ENCODE results near the gene TNFSF15. TPM values are rescaled to one million over a fixed set of nuclear protein-coding genes. Genes with fewer than 3 reads are reported as not detected.

The TNFSF15 gene
- total RNA-seq, 1 experiment from 2014 or later, result not detected

DNA sequence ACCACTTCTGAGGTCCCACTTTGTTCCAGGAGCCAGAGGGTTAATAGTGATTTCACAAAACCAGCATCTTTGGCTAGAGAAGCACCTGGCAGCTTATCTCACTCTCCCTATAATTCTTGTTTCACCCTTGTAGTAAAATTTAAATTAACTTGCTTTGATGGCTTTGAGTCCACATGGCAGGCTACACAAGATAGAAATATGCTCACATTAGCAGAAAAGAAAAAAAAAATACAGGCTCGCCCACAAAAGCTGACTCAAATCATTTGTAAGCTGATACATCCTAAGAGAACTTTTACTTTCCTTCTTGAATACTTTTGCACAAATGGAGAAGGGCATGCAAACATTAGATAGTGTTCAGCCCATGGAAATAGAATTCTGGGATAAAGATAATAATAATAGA is 36.2 kb downstream of the TNFSF15 start:
- no peaks in the 10 kb centered on the region for H3K79me1 ChIP-seq (ENCODE audit: insufficient read depth, low read depth, low read length, poor library complexity, severe bottlenecking)
- no peak overlapping the region for H4K91ac ChIP-seq (ENCODE audit: insufficient read length, low read depth, low read length)
- no peak overlapping the region for H3K23ac ChIP-seq (ENCODE audit: insufficient read length, low read depth, low read length)
- no peaks in the 10 kb centered on the region for H3K4me1 ChIP-seq (ENCODE audit: insufficient read depth, low read length)
- no peak overlapping the region for H2BK5ac ChIP-seq (ENCODE audit: insufficient read length, low read length)
- H4K20me1 ChIP-seq (ENCODE audit: control insufficient read depth, insufficient read depth, insufficient read length), result peaks cover 2% of the 10 kb centered on the region
- H2BK12ac ChIP-seq (ENCODE audit: insufficient read length, low read depth, low read length), result no peak overlapping the region
- Mint-ChIP-seq H3K4me1 (no peaks in the 10 kb centered on the region), H3K4me3 (no peak overlapping the region), H3K27ac (no peak overlapping the region), H3K36me3 (ENCODE audit: insufficient read depth in 1 of 3, low read depth in 3 of 3) (no peaks in the 10 kb centered on the region), H3K27me3 (ENCODE audit: low read depth) (peaks cover 25% of the 10 kb centered on the region), H3K9me3 (no peaks in the 10 kb centered on the region)
- no peak overlapping the region for H3K4ac ChIP-seq (ENCODE audit: low read depth, low read length)
- no peak overlapping the region for H3K27ac ChIP-seq (ENCODE audit: insufficient read length, low read depth, low read length)
- H2BK20ac ChIP-seq (ENCODE audit: low read depth, low read length, poor library complexity, severe bottlenecking), result no peak overlapping the region
- H3K79me2 ChIP-seq (ENCODE audit: insufficient read depth, low read length), result no peaks in the 10 kb centered on the region
- no peak overlapping the region for H3K9ac ChIP-seq (ENCODE audit: extremely low read depth, insufficient read length, low read length)
- no peak overlapping the region for H3T11ph ChIP-seq (ENCODE audit: low read length)
- no peak overlapping the region for H2AFZ ChIP-seq (ENCODE audit: low read length)
- TF ChIP-seq, protein P1, sequence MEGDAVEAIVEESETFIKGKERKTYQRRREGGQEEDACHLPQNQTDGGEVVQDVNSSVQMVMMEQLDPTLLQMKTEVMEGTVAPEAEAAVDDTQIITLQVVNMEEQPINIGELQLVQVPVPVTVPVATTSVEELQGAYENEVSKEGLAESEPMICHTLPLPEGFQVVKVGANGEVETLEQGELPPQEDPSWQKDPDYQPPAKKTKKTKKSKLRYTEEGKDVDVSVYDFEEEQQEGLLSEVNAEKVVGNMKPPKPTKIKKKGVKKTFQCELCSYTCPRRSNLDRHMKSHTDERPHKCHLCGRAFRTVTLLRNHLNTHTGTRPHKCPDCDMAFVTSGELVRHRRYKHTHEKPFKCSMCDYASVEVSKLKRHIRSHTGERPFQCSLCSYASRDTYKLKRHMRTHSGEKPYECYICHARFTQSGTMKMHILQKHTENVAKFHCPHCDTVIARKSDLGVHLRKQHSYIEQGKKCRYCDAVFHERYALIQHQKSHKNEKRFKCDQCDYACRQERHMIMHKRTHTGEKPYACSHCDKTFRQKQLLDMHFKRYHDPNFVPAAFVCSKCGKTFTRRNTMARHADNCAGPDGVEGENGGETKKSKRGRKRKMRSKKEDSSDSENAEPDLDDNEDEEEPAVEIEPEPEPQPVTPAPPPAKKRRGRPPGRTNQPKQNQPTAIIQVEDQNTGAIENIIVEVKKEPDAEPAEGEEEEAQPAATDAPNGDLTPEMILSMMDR (conservative IDR thresholded peaks at IDR 0.05), result no peak
- no peaks in the 10 kb centered on the region for H3K23me2 ChIP-seq (ENCODE audit: insufficient read length, low read depth, low read length, poor library complexity, severe bottlenecking)
- H2AK5ac ChIP-seq (ENCODE audit: insufficient read length, low read length), result no peak overlapping the region
- no peak overlapping the region for H2BK120ac ChIP-seq (ENCODE audit: low read depth, low read length, poor library complexity, severe bottlenecking)
- H3K27me3 ChIP-seq (ENCODE audit: insufficient read depth, low read length), result no peaks in the 10 kb centered on the region
- H2BK15ac ChIP-seq (ENCODE audit: low read depth, low read length), result no peak overlapping the region
- H3K4me2 ChIP-seq (ENCODE audit: insufficient read depth, insufficient read length, low read length), result no peak overlapping the region
- no peak overlapping the region for H3K56ac ChIP-seq (ENCODE audit: insufficient read length, low read depth, low read length)
- WGBS (ENCODE audit: extremely low coverage, insufficient read length, low lambda C conversion rate), result no CpG with 5 or more reads among the region's 1 CpG
- H3K9me3 ChIP-seq (ENCODE audit: control insufficient read depth, low read depth, low read length), result no peaks in the 10 kb centered on the region
- H3K18ac ChIP-seq (ENCODE audit: insufficient read length, low read depth, low read length), result no peak overlapping the region
- no peak for DNase-seq
- no peak overlapping the region for H3K14ac ChIP-seq (ENCODE audit: insufficient read depth, low read length)
- no peak overlapping the region for H4K8ac ChIP-seq (replicated peaks; ENCODE audit: insufficient read length, low read depth, low read length)
- no peak overlapping the region for H4K5ac ChIP-seq (ENCODE audit: insufficient read length, low read depth, low read length)
